Measurements from ENCODE around the gene CERCAM. TPM values are rescaled to one million over a fixed set of nuclear protein-coding genes. Genes with fewer than 3 reads are reported as not detected.

Gene CERCAM
- total and polyA plus RNA-seq, 2 experiments from 2014 or later, result 2.7 to 7.9 TPM

- H3K4me2 ChIP-seq, result no peak overlapping the region
- H3K9me3 Mint-ChIP-seq, result 0 out of 3 replicates have a peak, but pooled peaks cover 2% of the 10 kb centered on the region
- DNase-seq (ENCODE audit: low spot score) (peak; percentile 49), ATAC-seq (peak; percentile 3; the same call in 1 of the 3 replicates)
- H3K27ac Mint-ChIP-seq, result no peak overlapping the region
- H3K4me3 Mint-ChIP-seq, result no peak overlapping the region
- peaks cover 16% of the 10 kb centered on the region; the same call in 1 of the 2 replicates for H3F3A ChIP-seq (replicated peaks; ENCODE audit: low read depth)
- H3K36me3 ChIP-seq (ENCODE audit: insufficient read depth), result no peaks in the 10 kb centered on the region
- peaks cover 37% of the 10 kb centered on the region for H3K4me1 Mint-ChIP-seq
- no peaks in the 10 kb centered on the region for H3K36me3 Mint-ChIP-seq (ENCODE audit: low read depth)
- H3K27ac ChIP-seq (ENCODE audit: low read depth), result no peak overlapping the region
- H3K27me3 ChIP-seq (ENCODE audit: insufficient read depth), result peaks cover 84% of the 10 kb centered on the region
- peaks cover 30% of the 10 kb centered on the region for H3K4me1 ChIP-seq (ENCODE audit: insufficient read depth)
- H3K27me3 Mint-ChIP-seq (ENCODE audit: insufficient read depth, low read depth, poor library complexity), result peaks cover 77% of the 10 kb centered on the region
- no peak overlapping the region for H3K4me3 ChIP-seq
- H3K79me2 ChIP-seq (replicated peaks; ENCODE audit: insufficient read depth), result no peaks in the 10 kb centered on the region
- no peaks in the 10 kb centered on the region for H3K9me2 ChIP-seq (ENCODE audit: insufficient read depth)
- H2AFZ ChIP-seq, result no peak overlapping the region
- TF ChIP-seq POLR2AphosphoS5 (IDR thresholded peaks at IDR 0.05; ENCODE audit: low read depth) (no peak), REST (IDR thresholded peaks at IDR 0.05; ENCODE audit: unreplicated experiment) (no peak)
- TF ChIP-seq, protein P1, sequence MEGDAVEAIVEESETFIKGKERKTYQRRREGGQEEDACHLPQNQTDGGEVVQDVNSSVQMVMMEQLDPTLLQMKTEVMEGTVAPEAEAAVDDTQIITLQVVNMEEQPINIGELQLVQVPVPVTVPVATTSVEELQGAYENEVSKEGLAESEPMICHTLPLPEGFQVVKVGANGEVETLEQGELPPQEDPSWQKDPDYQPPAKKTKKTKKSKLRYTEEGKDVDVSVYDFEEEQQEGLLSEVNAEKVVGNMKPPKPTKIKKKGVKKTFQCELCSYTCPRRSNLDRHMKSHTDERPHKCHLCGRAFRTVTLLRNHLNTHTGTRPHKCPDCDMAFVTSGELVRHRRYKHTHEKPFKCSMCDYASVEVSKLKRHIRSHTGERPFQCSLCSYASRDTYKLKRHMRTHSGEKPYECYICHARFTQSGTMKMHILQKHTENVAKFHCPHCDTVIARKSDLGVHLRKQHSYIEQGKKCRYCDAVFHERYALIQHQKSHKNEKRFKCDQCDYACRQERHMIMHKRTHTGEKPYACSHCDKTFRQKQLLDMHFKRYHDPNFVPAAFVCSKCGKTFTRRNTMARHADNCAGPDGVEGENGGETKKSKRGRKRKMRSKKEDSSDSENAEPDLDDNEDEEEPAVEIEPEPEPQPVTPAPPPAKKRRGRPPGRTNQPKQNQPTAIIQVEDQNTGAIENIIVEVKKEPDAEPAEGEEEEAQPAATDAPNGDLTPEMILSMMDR (conservative IDR thresholded peaks at IDR 0.05; ENCODE audit: low read depth in 2 of 2), result peak in 1 of 2 experiments; percentile 47; a peak in 3 of 4 replicates
- no peaks in the 10 kb centered on the region for H4K20me1 ChIP-seq (replicated peaks; ENCODE audit: insufficient read depth)
These were observed 6.2 kb upstream of the CERCAM start for GRCh38 chr9:128414461-128414860.

DNA sequence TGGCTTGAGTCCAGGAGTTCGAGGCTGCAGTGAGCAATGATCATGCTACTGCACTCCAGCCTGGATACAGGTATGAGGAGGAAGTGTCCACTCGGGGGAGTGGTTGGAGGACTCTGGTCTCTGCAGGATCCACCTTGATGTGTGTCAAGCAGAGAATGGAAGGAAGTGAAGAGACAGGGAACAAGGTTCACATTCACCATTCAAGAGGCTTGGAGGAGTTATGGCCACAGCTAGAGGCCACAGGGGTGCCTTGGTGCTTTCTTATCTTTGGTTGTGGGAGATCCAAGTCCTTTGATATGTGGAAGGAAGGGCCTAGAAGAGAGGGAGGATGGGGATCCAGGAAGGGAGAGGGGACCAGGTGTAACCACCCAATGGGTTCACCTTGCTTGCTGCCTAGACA, 5.4 kb upstream of the CERCAM start:
- Mint-ChIP-seq H3K27ac (no peak overlapping the region), H3K4me3 (no peak overlapping the region; the same call in 2 of the 3 replicates)
- H3F3A ChIP-seq (replicated peaks; ENCODE audit: low read depth), result peaks cover 17% of the 10 kb centered on the region; the same call in 1 of the 2 replicates
- no peak for TF ChIP-seq CREB1 (CRISPR knock-in tag; IDR thresholded peaks at IDR 0.05; ENCODE audit: low read depth)
- TF ChIP-seq ZNF331 (CRISPR knock-in tag; IDR thresholded peaks at IDR 0.05; ENCODE audit: low read depth), result no peak
- TF ChIP-seq EZH2phosphoT487 (IDR thresholded peaks at IDR 0.05; ENCODE audit: unreplicated experiment), result no peak
- TF ChIP-seq, protein P1 (conservative IDR thresholded peaks at IDR 0.05; ENCODE audit: low read depth in 2 of 2), result no peak
- no peak for TF ChIP-seq NANOG (IDR thresholded peaks at IDR 0.05; ENCODE audit: borderline replicate concordance)
- TF ChIP-seq JUNB (IDR thresholded peaks at IDR 0.05; ENCODE audit: unreplicated experiment), result no peak
- TF ChIP-seq STAT1 (IDR thresholded peaks at IDR 0.05; ENCODE audit: unreplicated experiment), result no peak

More for the DNA sequence above, 5.4 kb upstream of the CERCAM start:
- Histone ChIP-seq H3K9me2 (ENCODE audit: insufficient read depth) (no peaks in the 10 kb centered on the region), H4K20me1 (replicated peaks; ENCODE audit: insufficient read depth) (no peaks in the 10 kb centered on the region), H3K4me1 (ENCODE audit: insufficient read depth) (peaks cover 24% of the 10 kb centered on the region; the same call in 1 of the 2 replicates), H3K27ac (ENCODE audit: low read depth) (no peak overlapping the region), H3K4me2 (no peak overlapping the region), H3K4me3 (no peak overlapping the region), H2AFZ (no peak overlapping the region), H3K36me3 (ENCODE audit: insufficient read depth) (no peaks in the 10 kb centered on the region), H3K27me3 (ENCODE audit: insufficient read depth) (peaks cover 84% of the 10 kb centered on the region), H3K79me2 (replicated peaks; ENCODE audit: insufficient read depth) (no peaks in the 10 kb centered on the region)
- H3K27me3 Mint-ChIP-seq (ENCODE audit: insufficient read depth, low read depth, poor library complexity), result peaks cover 74% of the 10 kb centered on the region
- H3K9me3 Mint-ChIP-seq, result 0 out of 3 replicates have a peak, but pooled peaks cover 2% of the 10 kb centered on the region
- DNase-seq (ENCODE audit: low spot score) (no peak), ATAC-seq (no peak)
- H3K36me3 Mint-ChIP-seq (ENCODE audit: low read depth), result no peaks in the 10 kb centered on the region
- peaks cover 30% of the 10 kb centered on the region for H3K4me1 Mint-ChIP-seq
